Heart left ventricle (tissue), 13 donors: ENCODE data around the gene PHF21A.

Experiments used
- POLR2A ChIP-seq, 2 donors: fragments of 450-650 bp; IDR thresholded peaks; one replicate each; pipeline ENCODE4 v1.6.1; 2017; ENCODE audit warnings: antibody characterized with exemption in 2 of 2, mild to moderate bottlenecking in 2 of 2, moderate library complexity in 2 of 2
- TF ChIP-seq, protein P1 (sequence below), 12 donors: fragments of 200-600 bp; sonication (generic) in 4 of 12; IDR thresholded peaks; one replicate each; pipeline versions ENCODE4 v1.5.0 to v1.8.0; 2018 to 2022; ENCODE audit warnings: antibody characterized with exemption in 12 of 12, mild to moderate bottlenecking in 5 of 12
- donor health status: ischemic (EF 13 %, LVEDD 7.1; RV severe dilation, severe dysfunction).
- donor health status: DM: no; HTN: yes; CAD: no.
- donor health status: DM: no; HTN: no; CAD: no.
- donor health status: ischemic (EF 25% LVEDD 6.9; RV normal size, moderate dysfunction).
- donor health status: ischemic (EF 25% LVEDD 5.7; RV mildly dilated, moderate dysfunction).
- donor health status: ischemic (EF 35%, LVEDD 5.7; RV mildly dilated, moderate dysfunction).
- donor health status: nonischemic (EF 11% LVEDD 7.7; RV severe dilation, severe dysfunction).
- donor health status: DM: yes; HTN: yes; CAD: no.
- donor health status: PGD.
- donor health status: ischemic (EF 29% LVEDD 5.4; RV normal size, mild dysfunction).
- donor health status: nonischemic (EF 23%, LVEDD 6.1; RV moderate dilation, normal function).

DNA sequence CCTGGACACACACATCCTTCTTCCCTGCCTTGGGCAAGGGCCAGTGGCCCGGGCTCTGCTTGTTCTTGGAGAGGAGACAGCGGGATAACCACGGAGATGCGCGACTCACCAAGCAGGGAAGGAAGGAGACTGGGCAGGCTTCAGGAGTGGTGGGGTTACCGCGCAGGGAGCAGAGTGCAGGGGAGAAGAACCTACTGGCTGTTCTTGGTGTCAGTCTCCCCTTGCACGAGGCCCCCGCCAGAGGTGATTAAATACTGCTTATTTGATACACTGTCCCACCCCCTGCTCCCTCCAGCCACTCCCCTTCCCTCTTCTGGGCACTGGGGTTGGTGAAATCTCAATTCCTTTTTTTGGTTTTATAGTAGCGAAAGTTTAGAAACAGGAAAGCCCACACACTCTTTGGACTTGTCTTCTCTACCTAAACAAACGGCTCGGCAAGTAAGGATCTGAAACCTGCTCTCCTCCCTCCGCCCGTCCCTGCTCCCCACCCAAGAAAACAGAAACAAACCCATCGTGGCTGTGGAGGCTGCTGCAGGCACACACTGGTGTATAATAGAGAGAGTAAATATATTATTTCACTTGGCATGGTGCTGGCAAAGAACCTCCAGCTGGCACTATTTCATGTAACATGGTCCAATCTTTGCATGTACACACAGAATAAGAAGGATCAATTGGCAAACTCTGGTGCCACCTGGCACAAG, 188.0 kb downstream of the PHF21A start:
- TF ChIP-seq, protein P1, sequence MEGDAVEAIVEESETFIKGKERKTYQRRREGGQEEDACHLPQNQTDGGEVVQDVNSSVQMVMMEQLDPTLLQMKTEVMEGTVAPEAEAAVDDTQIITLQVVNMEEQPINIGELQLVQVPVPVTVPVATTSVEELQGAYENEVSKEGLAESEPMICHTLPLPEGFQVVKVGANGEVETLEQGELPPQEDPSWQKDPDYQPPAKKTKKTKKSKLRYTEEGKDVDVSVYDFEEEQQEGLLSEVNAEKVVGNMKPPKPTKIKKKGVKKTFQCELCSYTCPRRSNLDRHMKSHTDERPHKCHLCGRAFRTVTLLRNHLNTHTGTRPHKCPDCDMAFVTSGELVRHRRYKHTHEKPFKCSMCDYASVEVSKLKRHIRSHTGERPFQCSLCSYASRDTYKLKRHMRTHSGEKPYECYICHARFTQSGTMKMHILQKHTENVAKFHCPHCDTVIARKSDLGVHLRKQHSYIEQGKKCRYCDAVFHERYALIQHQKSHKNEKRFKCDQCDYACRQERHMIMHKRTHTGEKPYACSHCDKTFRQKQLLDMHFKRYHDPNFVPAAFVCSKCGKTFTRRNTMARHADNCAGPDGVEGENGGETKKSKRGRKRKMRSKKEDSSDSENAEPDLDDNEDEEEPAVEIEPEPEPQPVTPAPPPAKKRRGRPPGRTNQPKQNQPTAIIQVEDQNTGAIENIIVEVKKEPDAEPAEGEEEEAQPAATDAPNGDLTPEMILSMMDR (IDR thresholded peaks at IDR 0.05): no peak
- TF ChIP-seq POLR2A (IDR thresholded peaks at IDR 0.05): no peak
